CD4-positive, alpha-beta memory T cell (primary cell): ENCODE results near the gene ANKRD33. TPM values are rescaled to one million over a fixed set of nuclear protein-coding genes. Genes with fewer than 3 reads are reported as not detected.

Source experiments
- CTCF ChIA-PET: fragments of 350-600 bp; sonication (Branson Sonifier 250); formaldehyde crosslinking; loops from one replicate; lab custom pipeline; 2021; ENCODE audit warnings: inconsistent platforms; ENCODE audit not compliant: partially characterized antibody; lab: Charles Lee
- POLR2A ChIA-PET: fragments of 350-600 bp; sonication (Branson Sonifier 250); formaldehyde crosslinking; loops from one replicate; lab custom pipeline; 2021; ENCODE audit not compliant: partially characterized antibody; lab: Charles Lee
- DNase-seq, 5 donors: peaks; one replicate each; pipeline versions ENCODE4 v3.0.0 to v3.0.0-alpha.2; 2020 to 2022; ENCODE audit warnings: mixed read lengths in 1 of 5
- H3K27ac ChIP-seq: one replicate; pipeline ENCODE4 v1.7.0; 2013; ENCODE audit warnings: low read depth, low read length
- H3K27me3 ChIP-seq: 2 replicates; pipeline ENCODE4 v1.7.0; 2013; ENCODE audit warnings: mild to moderate bottlenecking, low read length, moderate library complexity; ENCODE audit not compliant: insufficient read depth
- H3K36me3 ChIP-seq: 2 replicates; pipeline ENCODE4 v1.7.0; 2013; ENCODE audit warnings: mild to moderate bottlenecking, low read length, moderate library complexity; ENCODE audit not compliant: insufficient read depth
- H3K4me1 ChIP-seq: 2 replicates; pipeline ENCODE4 v1.7.0; 2013; ENCODE audit warnings: mild to moderate bottlenecking, low read length, moderate library complexity; ENCODE audit not compliant: insufficient read depth
- H3K4me3 ChIP-seq, 2 donors: one replicate each; pipeline ENCODE4 v1.7.0; 2013; ENCODE audit warnings: low read length in 2 of 2, mild to moderate bottlenecking in 1 of 2
- H3K9me3 ChIP-seq, 2 donors: one replicate each; pipeline ENCODE4 v1.7.0; 2013; ENCODE audit warnings: low read length in 2 of 2, control low read depth in 1 of 2; ENCODE audit not compliant: control insufficient read depth in 1 of 2
- H3K27ac Mint-ChIP-seq, 7 donors: one replicate each; pipeline ENCODE4 v1.8.0; 2020 to 2021; ENCODE audit warnings: mixed read lengths in 7 of 7, mild to moderate bottlenecking in 6 of 7, inconsistent platforms in 3 of 7, moderate library complexity in 3 of 7
- H3K27me3 Mint-ChIP-seq, 2 donors: one replicate each; pipeline ENCODE4 v1.8.0; 2020 to 2021; ENCODE audit warnings: mixed read lengths in 2 of 2
- H3K36me3 Mint-ChIP-seq, 2 donors: one replicate each; pipeline ENCODE4 v1.8.0; 2020 to 2021; ENCODE audit warnings: mixed read lengths in 2 of 2, inconsistent platforms in 1 of 2, mild to moderate bottlenecking in 1 of 2
- H3K4me1 Mint-ChIP-seq, 4 donors: one replicate each; pipeline ENCODE4 v1.8.0; 2020 to 2021; ENCODE audit warnings: mixed read lengths in 4 of 4, mild to moderate bottlenecking in 1 of 4
- H3K4me3 Mint-ChIP-seq, 8 donors: one replicate each; pipeline ENCODE4 v1.8.0; 2020 to 2021; ENCODE audit warnings: mixed read lengths in 8 of 8, mild to moderate bottlenecking in 7 of 8, moderate library complexity in 6 of 8, inconsistent platforms in 3 of 8
- H3K9me3 Mint-ChIP-seq, 8 donors: one replicate each; pipeline ENCODE4 v1.8.0; 2020 to 2021; ENCODE audit warnings: mixed read lengths in 8 of 8, mild to moderate bottlenecking in 5 of 8, inconsistent platforms in 3 of 8, moderate library complexity in 1 of 8
- intact Hi-C: fragments of 100-400 bp; cut with micrococcal nuclease; formaldehyde crosslinking; loops from one replicate; pipeline ENCODE4 v1.15.1; 2023
- polyA plus RNA-seq, 2 donors: library from polyadenylated mRNA; unstranded; fragments of 300-500 nt; fragmentation: Illumina TruSeq; gene quantifications; one replicate each; pipeline ENCODE4 v1.2.3, GENCODE V29; 2021
- total RNA-seq, 2 experiments: library from RNA; stranded (reverse); gene quantifications; one replicate each; pipeline ENCODE4 v1.2.3, GENCODE V29; 2021

ANKRD33 gene
- total and polyA plus RNA-seq, 4 experiments from 2014 or later = not detected

- CTCF ChIA-PET = no interaction called here
- peaks cover 2 to 6% of the 10 kb centered on the region in 2 donors for H3K36me3 Mint-ChIP-seq
- no peak for DNase-seq
- H3K4me3 Mint-ChIP-seq = no peak overlapping the region
- no peak overlapping the region for H3K27ac Mint-ChIP-seq
- Histone ChIP-seq H3K4me1 (no peaks in the 10 kb centered on the region), H3K27me3 (no peaks in the 10 kb centered on the region), H3K36me3 (no peaks in the 10 kb centered on the region), H3K27ac (no peak overlapping the region), H3K9me3 (no peaks in the 10 kb centered on the region), H3K4me3 (no peak overlapping the region)
- intact Hi-C loops = no loop called here
- POLR2A ChIA-PET = no interaction called here
- H3K27me3 Mint-ChIP-seq = peaks cover 9 to 12% of the 10 kb centered on the region in 2 donors
- peaks cover 5 to 22% (median 12%) of the 10 kb centered on the region in 8 donors for H3K9me3 Mint-ChIP-seq
- H3K4me1 Mint-ChIP-seq = peaks cover 0 to 7% (median 5%) of the 10 kb centered on the region in 4 donors
These were observed 53.2 kb downstream of the ANKRD33 start for GRCh38 chr12:51941011-51941581.

Other genes starting within 250 kb of the ANKRD33 start
- gene FIGNL2, start 39.4 kb upstream of the ANKRD33 start, total RNA-seq = 1 to 10 TPM; 1.2 to 1.5 TPM
- gene FIGNL2, start 39.4 kb upstream of the ANKRD33 start, polyA plus RNA-seq = under 1 TPM in 1 of 2 donors, not detected in 1; 0.10 TPM
- gene ACVRL1, start 19.4 kb downstream of the ANKRD33 start, total RNA-seq = under 1 TPM; 0.15 to 0.83 TPM
- gene ACVRL1, start 19.4 kb downstream of the ANKRD33 start, polyA plus RNA-seq = not detected
- 10 to 100 TPM; 10.8 to 12.6 TPM for gene ACVR1B, start 63.6 kb downstream of the ANKRD33 start, total RNA-seq
- 1 to 10 TPM in 1 of 2 donors, under 1 TPM in 1; 0.42 to 2.5 TPM for gene ACVR1B, start 63.6 kb downstream of the ANKRD33 start, polyA plus RNA-seq
- 10 to 100 TPM; 30.5 to 31.7 TPM for gene TAMALIN, start 118.8 kb downstream of the ANKRD33 start, total RNA-seq
- gene TAMALIN, start 118.8 kb downstream of the ANKRD33 start, polyA plus RNA-seq = 1 to 10 TPM; 1.2 to 5.3 TPM
- 1 to 10 TPM; 1.1 to 1.3 TPM for gene NR4A1, start 163.3 kb downstream of the ANKRD33 start, total RNA-seq
- 1 to 10 TPM; 1.2 to 1.3 TPM for gene NR4A1, start 163.3 kb downstream of the ANKRD33 start, polyA plus RNA-seq
- 10 to 100 TPM; 24.4 to 27.0 TPM for gene ATG101, start 181.9 kb downstream of the ANKRD33 start, total RNA-seq
- 10 to 100 TPM; 22.2 to 27.1 TPM for gene ATG101, start 181.9 kb downstream of the ANKRD33 start, polyA plus RNA-seq
- gene SMIM41, start 191.6 kb downstream of the ANKRD33 start, total RNA-seq = not detected
- gene SMIM41, start 191.6 kb downstream of the ANKRD33 start, polyA plus RNA-seq = not detected